ENCODE measurements around the gene ABCC10.
A peak's percentile ranks its signal among the peaks of the same experiment; 100 is the strongest.
"Not testable (repeated sequence)": the region's sequence is repeated elsewhere in the genome, so short reads cannot be mapped to it uniquely, and the experiment has no call there.

The ABCC10 gene

DNA sequence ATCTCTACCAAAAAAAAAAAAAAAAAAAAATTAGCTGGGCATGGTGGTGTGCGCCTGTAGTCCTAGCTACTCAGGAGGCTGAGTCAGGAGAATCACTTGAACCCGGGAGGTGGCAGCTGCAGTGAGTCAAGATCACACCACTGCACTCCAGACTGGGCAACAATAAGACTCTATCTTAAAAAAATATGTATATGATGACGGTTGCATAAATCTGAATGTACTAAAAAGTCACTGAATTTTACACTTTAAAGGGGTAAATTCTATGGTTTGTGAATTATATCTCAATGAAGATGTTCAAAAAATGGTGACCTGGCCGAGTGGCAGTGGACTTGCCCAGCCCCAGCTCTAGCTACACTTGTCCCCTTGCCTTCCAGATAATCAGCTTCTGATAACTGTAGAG, 10.4 kb upstream of the ABCC10 start:
- TF ChIP-seq, protein P1, sequence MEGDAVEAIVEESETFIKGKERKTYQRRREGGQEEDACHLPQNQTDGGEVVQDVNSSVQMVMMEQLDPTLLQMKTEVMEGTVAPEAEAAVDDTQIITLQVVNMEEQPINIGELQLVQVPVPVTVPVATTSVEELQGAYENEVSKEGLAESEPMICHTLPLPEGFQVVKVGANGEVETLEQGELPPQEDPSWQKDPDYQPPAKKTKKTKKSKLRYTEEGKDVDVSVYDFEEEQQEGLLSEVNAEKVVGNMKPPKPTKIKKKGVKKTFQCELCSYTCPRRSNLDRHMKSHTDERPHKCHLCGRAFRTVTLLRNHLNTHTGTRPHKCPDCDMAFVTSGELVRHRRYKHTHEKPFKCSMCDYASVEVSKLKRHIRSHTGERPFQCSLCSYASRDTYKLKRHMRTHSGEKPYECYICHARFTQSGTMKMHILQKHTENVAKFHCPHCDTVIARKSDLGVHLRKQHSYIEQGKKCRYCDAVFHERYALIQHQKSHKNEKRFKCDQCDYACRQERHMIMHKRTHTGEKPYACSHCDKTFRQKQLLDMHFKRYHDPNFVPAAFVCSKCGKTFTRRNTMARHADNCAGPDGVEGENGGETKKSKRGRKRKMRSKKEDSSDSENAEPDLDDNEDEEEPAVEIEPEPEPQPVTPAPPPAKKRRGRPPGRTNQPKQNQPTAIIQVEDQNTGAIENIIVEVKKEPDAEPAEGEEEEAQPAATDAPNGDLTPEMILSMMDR (conservative IDR thresholded peaks at IDR 0.05; ENCODE audit: low read length), result no peak
- no peak for DNase-seq (ENCODE audit: low read depth)
- H3K4me3 ChIP-seq (ENCODE audit: low read length), result no peak overlapping the region

DNA sequence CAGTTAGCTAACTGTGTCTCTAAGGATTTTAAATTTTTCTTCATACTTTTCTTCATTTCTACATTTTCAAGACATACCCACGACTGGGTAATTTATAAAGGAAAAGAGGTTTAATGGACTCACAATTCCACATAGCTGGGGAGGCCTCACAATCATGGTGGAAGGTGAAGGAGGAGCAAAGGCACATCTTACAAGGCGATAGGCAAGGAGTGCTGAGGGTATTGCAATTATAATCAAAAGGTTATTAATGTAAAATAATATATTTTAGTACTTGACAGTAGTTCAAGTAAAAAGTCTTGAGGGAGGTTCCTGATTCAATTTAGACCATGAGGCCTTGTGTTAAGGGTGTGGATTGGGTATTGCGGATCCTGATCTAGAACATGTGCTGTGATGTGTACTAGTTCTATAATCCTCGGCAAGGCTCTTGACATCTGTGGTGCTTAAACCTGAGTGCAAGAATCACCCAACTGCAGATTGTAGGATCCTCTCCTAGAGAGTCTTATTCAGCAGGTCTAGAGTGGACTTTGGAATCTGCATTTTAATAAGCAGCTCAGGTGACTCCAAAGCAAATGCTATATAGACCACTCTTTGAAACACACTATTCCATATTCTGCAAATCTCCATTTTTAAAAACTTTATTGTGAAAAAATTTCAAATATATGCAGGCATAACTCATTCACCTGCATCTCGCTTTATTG, 7.2 kb upstream of the ABCC10 start:
- TF ChIP-seq, protein P1 (conservative IDR thresholded peaks at IDR 0.05; ENCODE audit: low read length), result no peak
- no peak for DNase-seq (ENCODE audit: low read depth)
- no peak overlapping the region for H3K4me3 ChIP-seq (ENCODE audit: low read length)

DNA sequence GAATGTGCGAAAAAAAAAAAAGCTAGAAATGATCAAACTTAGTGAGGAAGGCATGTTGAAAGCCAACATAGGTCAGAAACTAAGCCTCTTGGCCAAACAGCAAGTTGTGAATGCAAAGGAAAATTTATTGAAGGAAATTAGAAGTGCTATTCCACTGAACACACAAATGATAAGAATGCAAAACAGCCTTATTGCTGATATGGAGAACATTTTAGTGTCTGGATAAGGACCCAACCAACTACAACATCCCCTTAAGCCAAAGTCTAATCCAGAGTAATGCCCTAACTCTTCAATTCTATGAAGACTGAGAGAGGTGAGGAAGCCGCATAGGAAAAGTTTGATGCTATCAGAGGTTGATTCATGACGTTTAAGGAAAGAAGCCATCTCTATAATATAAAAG, 5.5 kb upstream of the ABCC10 start:
- DNase-seq (ENCODE audit: low read depth), result no peak
- TF ChIP-seq, protein P1 (conservative IDR thresholded peaks at IDR 0.05; ENCODE audit: low read length), result no peak

DNA sequence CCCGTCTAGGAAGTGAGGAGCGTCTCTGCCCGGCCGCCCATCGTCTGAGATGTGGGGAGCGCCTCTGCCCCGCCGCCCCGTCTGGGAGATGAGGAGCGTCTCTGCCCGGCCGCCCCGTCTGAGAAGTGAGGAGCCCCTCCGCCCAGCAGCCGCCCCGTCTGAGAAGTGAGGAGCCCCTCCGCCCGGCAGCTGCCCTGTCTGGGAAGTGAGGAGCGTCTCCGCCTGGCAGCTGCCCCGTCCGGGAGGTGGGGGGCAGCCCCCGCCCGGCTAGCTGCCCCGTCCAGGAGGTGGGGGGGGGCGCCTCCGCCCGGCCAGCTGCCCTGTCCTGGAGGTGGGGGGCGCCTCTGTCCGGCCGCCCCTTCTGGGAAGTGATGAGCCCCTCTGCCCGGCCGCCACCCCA, 2.3 kb upstream of the ABCC10 start:
- not testable (repeated sequence) for H3K4me3 ChIP-seq (ENCODE audit: low read length); DNase-seq (ENCODE audit: low read depth)

More for the DNA sequence above, 5.5 kb upstream of the ABCC10 start:
- H3K4me3 ChIP-seq (ENCODE audit: low read length), result no peak overlapping the region

DNA sequence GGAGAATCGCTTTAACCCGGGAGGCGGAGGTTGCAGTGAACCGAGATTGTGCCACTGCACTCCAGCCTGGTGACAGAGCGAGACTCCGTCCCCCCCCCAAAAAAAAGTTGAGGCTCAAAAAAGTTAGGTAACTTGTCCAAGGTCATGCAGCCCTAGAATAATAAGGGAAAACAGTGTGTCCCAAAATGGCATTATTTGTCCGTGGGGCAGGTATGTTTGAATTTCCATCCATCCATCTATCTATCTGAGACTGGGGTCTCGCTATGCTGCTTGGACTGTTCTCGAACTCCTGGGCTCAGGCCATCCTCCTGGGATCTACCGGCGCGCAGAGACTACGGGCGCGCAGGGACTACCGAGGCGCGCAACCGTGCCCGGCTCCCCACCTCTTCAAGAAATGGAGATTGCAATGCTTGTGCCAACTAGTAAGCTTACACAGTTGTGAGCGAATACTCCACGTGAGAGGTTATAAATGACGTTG, 374 bp upstream of the ABCC10 start:
- peak overlapping the region; percentile 99 for H3K4me3 ChIP-seq (ENCODE audit: low read length)
- TF ChIP-seq, protein P1 (conservative IDR thresholded peaks at IDR 0.05; ENCODE audit: low read length), result no peak
- no peak for DNase-seq (ENCODE audit: low read depth)

DNA sequence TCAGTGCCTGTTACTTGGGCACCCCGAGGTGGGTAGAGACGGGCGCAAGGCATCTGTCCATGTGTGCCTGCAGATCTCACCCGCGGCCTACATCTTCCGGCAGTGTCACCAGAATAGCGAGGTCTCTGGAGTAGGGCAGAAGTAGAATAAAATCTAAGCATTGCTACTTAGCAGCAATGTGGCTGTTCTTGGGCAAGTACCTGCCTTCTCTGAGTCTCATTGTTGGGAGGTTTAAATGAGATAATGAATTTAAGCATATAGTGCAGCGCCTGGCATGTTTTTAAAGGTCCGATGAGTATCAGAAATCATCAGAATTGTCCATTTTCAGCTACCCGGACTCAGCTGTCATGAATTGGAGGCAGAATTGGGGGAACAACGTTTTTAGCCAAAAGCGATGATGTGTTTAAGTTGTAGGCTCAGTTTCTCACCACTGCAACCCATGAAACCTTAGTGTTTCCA, 800 bp downstream of the ABCC10 start:
- peak overlapping the region; percentile 99 for H3K4me3 ChIP-seq (ENCODE audit: low read length)
- DNase-seq (ENCODE audit: low read depth), result no peak
- TF ChIP-seq, protein P1 (conservative IDR thresholded peaks at IDR 0.05; ENCODE audit: low read length), result no peak

DNA sequence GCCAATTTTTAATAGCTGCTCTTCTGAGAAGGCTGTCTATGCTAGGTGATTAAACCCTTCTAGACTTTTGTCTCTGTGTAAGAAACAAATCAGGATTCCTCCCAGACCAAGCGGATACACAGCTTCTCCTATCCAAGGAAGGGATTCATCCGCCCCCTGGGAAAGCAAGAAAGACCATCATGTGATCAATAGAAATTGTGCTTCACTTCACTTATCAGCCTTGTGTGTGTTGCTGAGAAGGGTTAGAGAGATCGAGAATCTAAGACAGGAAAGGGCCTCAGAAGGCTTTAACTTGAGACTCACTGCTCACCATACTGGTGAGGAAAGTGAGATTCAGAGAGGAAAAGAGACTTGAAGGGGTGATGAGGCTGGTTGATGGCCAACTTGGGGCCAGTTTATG, 1.5 kb downstream of the ABCC10 start:
- TF ChIP-seq, protein P1 (conservative IDR thresholded peaks at IDR 0.05; ENCODE audit: low read length), result no peak
- peak overlapping the region; percentile 99 for H3K4me3 ChIP-seq (ENCODE audit: low read length)
- no peak for DNase-seq (ENCODE audit: low read depth)

Data from AG10803 (cell line).